NCI-H524 (cell line): ENCODE results near the gene SPR.
A peak's percentile ranks its signal among the peaks of the same experiment; 100 is the strongest.

Source experiments
- DNase-seq, 2 experiments: peaks; one replicate each; lab custom pipeline; 2025; lab: John Stamatoyannopoulos, UW

Gene SPR

DNA sequence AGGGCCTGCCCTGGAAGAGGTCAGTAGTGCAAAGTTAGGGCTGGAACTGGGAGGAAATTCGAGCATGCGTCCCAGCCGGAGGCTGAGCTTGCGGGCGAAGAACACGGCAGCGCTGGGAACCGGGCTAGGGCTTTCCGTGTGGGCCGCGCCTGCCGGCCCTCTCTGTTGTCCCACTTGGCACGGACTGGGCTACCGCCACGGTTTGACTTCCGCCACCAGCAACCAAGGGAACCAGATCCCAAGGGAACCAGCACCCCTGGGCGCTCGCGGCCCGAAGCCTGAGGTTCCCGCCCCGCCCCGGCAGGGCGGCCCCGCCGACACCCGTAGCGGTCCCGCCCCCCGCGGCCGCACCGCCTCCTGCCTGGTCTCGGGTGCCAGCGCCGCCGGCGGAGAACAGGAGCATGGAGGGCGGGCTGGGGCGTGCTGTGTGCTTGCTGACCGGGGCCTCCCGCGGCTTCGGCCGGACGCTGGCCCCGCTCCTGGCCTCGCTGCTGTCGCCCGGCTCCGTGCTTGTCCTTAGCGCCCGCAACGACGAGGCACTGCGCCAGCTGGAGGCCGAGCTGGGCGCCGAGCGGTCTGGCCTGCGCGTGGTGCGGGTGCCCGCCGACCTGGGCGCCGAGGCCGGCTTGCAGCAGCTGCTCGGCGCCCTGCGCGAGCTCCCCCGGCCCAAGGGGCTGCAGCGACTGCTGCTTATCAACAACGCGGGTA lies at the start of gene SPR:
SPR (plus strand) TSS at position 377 of the 708 bp plus-strand sequence; CDS start at position 402, 25 bp downstream.
- DNase-seq = peak; percentile 35 to 60

GRCh38 chr2:72840066-72840465 lies 47.1 kb upstream of the SPR start:
- DNase-seq = no peak

DNA sequence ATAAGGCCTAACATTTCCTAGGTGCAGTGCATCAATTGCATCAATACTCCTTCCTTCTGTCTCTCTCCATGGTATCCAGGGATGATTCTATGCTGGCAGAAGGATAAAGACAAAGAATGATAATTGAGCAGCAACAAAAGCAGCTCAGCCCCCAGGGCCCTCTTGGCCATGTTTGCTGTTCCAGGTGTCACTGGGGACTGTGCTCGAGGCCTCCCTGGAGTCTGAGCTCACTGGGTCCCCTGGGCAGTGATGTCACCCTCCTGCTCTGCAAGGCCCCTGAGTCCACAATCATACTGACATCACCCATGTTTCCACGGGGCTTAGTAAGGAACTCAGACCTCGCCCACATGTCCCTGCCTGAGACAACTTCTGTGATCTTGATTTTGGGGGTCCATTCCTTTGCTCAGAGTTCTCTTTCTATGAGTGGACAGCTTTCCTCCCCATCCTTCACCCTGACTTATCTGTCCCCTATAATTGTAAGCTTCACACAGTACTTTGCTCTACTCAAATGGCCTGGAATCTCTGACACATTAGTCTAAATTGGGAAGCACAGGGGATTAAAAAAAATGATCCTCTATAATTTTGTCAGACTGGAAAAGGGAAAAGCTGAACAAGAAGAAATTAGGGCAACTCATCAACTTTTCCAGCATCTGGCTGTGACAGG lies 45.6 kb upstream of the SPR start:
- no peak for DNase-seq

GRCh38 chr2:72843301-72843700 lies 43.9 kb upstream of the SPR start:
- DNase-seq = no peak

- no peak for DNase-seq
Observed at GRCh38 chr2:72846171-72847095, 40.8 kb upstream of the SPR start.

- peak; percentile 74 to 78 for DNase-seq
Observed at GRCh38 chr2:72847534-72848315, 39.5 kb upstream of the SPR start.

- DNase-seq = peak in 1 of 2 experiments; percentile 4
Observed at GRCh38 chr2:72848436-72849137, 38.6 kb upstream of the SPR start.

- DNase-seq = no peak
Observed at GRCh38 chr2:72849138-72849462, 38.1 kb upstream of the SPR start.

GRCh38 chr2:72851333-72851732 lies 35.9 kb upstream of the SPR start:
- DNase-seq = no peak

GRCh38 chr2:72859831-72860262 lies 27.4 kb upstream of the SPR start:
- DNase-seq = peak in 1 of 2 experiments; percentile 57

GRCh38 chr2:72862239-72862988 lies 24.8 kb upstream of the SPR start:
- peak; percentile 69 to 89 for DNase-seq

DNA sequence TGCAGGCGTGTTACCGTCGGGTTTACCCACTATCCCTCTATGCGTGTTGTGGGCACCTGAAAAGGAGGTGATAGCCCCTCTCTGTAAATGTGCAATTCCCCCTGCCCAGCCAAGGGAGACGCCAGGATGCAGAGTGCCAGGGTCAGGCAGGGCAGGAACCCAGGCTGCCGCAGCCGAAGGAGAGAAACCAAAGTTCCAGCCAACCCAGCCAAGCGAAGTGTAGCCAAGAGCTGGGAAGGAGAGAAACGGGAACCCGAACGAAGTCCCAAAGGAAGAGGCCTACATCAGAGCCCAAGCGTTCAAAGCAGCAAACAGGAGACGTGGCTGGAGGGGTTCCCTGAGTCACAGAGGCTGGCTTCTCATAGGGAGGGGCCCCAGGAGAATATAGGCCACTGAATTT lies 24.2 kb upstream of the SPR start:
- no peak for DNase-seq

DNA sequence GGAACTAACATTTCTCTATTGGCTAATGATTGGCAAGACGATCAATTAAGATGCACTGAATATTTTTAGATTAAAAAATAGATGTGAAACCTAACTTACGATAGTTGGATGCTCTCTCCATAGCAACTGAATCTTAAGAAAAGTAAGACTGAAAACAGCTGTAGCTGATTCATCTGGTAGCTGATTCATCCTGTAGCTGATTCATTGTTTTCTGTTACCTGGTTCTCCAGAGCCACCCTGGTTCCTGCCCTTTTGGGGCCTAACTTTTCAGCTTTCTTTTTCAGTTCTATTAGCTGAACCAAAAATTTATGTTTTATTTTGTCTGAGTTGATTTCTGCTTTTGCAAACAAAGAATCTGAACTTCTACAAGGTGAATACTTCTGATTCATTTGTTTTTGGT lies 22.7 kb upstream of the SPR start:
- no peak for DNase-seq

- DNase-seq = no peak
Observed at GRCh38 chr2:72871060-72871459, 16.1 kb upstream of the SPR start.

GRCh38 chr2:72871880-72872279 lies 15.3 kb upstream of the SPR start:
- no peak for DNase-seq

- DNase-seq = no peak
Observed at GRCh38 chr2:72883356-72883962, 3.7 kb upstream of the SPR start.

GRCh38 chr2:72886505-72887031 lies 640 bp upstream of the SPR start:
- DNase-seq = peak in 1 of 2 experiments; percentile 30

- DNase-seq = peak; percentile 79 to 87
Observed at GRCh38 chr2:72887740-72888437, 681 bp downstream of the SPR start.
